Trophoblast cell (in vitro differentiated cells and primary cell): ENCODE data around the gene RGS4.

Experiments used
- DNase-seq, 2 donors: peaks; one replicate each; pipeline ENCODE4 v3.0.0-alpha.2; 2016
- H2AFZ ChIP-seq: 2 replicates; pipeline ENCODE4 v1.6.1; 2013; ENCODE audit warnings: low read length, moderate library complexity, mild to moderate bottlenecking; ENCODE audit not compliant: insufficient read depth, poor library complexity
- H2AK5ac ChIP-seq: 2 replicates; pipeline ENCODE4 v1.6.1; 2013; ENCODE audit warnings: mild to moderate bottlenecking, low read length
- H2BK120ac ChIP-seq: 2 replicates; pipeline ENCODE4 v1.6.1; 2013; ENCODE audit warnings: low read length, mild to moderate bottlenecking, moderate library complexity; ENCODE audit not compliant: insufficient read depth, poor library complexity
- H2BK12ac ChIP-seq: 2 replicates; pipeline ENCODE4 v1.6.1; 2013; ENCODE audit warnings: mild to moderate bottlenecking, low read length, moderate library complexity
- H2BK5ac ChIP-seq: 2 replicates; pipeline ENCODE4 v1.6.1; 2013; ENCODE audit warnings: low read length, low read depth, moderate library complexity, mild to moderate bottlenecking; ENCODE audit not compliant: poor library complexity
- H3K14ac ChIP-seq: 2 replicates; pipeline ENCODE4 v1.6.1; 2013; ENCODE audit warnings: mild to moderate bottlenecking, low read length
- H3K18ac ChIP-seq: 2 replicates; pipeline ENCODE4 v1.6.1; 2013; ENCODE audit warnings: mild to moderate bottlenecking, low read length
- H3K23ac ChIP-seq: 2 replicates; pipeline ENCODE4 v1.6.1; 2013; ENCODE audit warnings: low read length
- H3K27ac ChIP-seq: 2 replicates; pipeline ENCODE4 v1.5.1; 2013; ENCODE audit warnings: low read depth, mild to moderate bottlenecking, inconsistent platforms, low read length, moderate library complexity
- H3K27me3 ChIP-seq: 2 replicates; pipeline ENCODE4 v1.6.1; 2013; ENCODE audit warnings: inconsistent platforms, mild to moderate bottlenecking, low read length, moderate library complexity; ENCODE audit not compliant: insufficient read depth
- H3K36me3 ChIP-seq, 2 experiments: 1 replicate in 1 of 2; 2 replicates in 1 of 2; pipeline ENCODE4 v1.6.1; 2013; ENCODE audit warnings: low read length in 2 of 2, mild to moderate bottlenecking in 2 of 2, moderate library complexity in 1 of 2; ENCODE audit not compliant: insufficient read depth in 2 of 2, control insufficient read depth in 1 of 2
- H3K4ac ChIP-seq: 2 replicates; pipeline ENCODE4 v1.6.1; 2013; ENCODE audit warnings: low read depth, mild to moderate bottlenecking, low read length, moderate library complexity
- H3K4me1 ChIP-seq, 2 experiments: 1 replicate in 1 of 2; 2 replicates in 1 of 2; pipeline ENCODE4 v1.6.1; 2013; ENCODE audit warnings: low read length in 2 of 2, mild to moderate bottlenecking in 2 of 2, moderate library complexity in 1 of 2; ENCODE audit not compliant: insufficient read depth in 2 of 2, control insufficient read depth in 1 of 2
- H3K4me2 ChIP-seq: 2 replicates; pipeline ENCODE4 v1.6.1; 2013; ENCODE audit warnings: inconsistent platforms, mild to moderate bottlenecking, low read length, moderate library complexity
- H3K4me3 ChIP-seq: 2 replicates; pipeline ENCODE4 v1.5.1; 2013; ENCODE audit warnings: mild to moderate bottlenecking, low read depth, low read length, inconsistent platforms
- H3K79me1 ChIP-seq: one replicate; pipeline ENCODE4 v1.6.1; 2013; ENCODE audit warnings: low read length
- H3K79me2 ChIP-seq: 2 replicates; pipeline ENCODE4 v1.6.1; 2013; ENCODE audit warnings: low read length, mild to moderate bottlenecking; ENCODE audit not compliant: control insufficient read depth, insufficient read depth, poor library complexity
- H3K9ac ChIP-seq: 2 replicates; pipeline ENCODE4 v1.6.1; 2013; ENCODE audit warnings: mild to moderate bottlenecking, low read length
- H3K9me3 ChIP-seq: 2 replicates; pipeline ENCODE4 v1.6.1; 2013; ENCODE audit warnings: low read depth, mild to moderate bottlenecking, control low read depth, inconsistent platforms, low read length; ENCODE audit not compliant: insufficient read depth
- H4K12ac ChIP-seq: 2 replicates; pipeline ENCODE4 v1.6.1; 2013; ENCODE audit warnings: low read depth, mild to moderate bottlenecking, low read length, moderate library complexity
- H4K8ac ChIP-seq: 2 replicates; pipeline ENCODE4 v1.6.1; 2013; ENCODE audit warnings: low read depth, mild to moderate bottlenecking, low read length, moderate library complexity
- H4K91ac ChIP-seq: one replicate; pipeline ENCODE4 v1.6.1; 2013; ENCODE audit warnings: low read depth, mild to moderate bottlenecking, low read length, moderate library complexity
- WGBS: extraction: QIAGEN DNeasy Blood & Tissue Kit; methylation state at CpG from one replicate; pipeline ENCODE4 v1.1.7; 2013; ENCODE audit warnings: missing lambda C conversion rate; ENCODE audit not compliant: insufficient read length, insufficient coverage; ENCODE audit errors: extremely low coverage; 5-methylcytosine and 5-hydroxymethylcytosine counted together

Gene RGS4

DNA sequence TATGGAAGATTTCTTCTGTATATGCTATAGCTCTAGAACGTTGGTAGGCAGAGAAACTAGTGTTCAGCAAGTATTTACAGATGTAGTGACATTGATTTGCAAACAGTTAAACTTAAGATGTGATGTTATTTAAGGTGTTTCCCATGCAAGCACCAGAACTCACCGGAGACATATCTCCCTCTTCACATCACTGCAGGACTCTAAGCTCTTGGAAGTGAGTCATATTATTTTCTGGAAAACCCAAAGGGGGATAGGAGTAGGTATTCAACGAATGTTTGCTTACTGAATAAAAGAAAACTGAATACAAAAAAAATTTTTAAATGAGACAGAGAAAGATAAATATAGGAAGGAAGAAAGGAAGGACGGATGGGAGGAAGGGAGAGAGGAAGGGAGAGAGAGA is 25.0 kb downstream of the RGS4 start:
- Histone ChIP-seq H3K4me2 (no peak overlapping the region), H3K4ac (no peak overlapping the region), H3K36me3 (no peaks in the 10 kb centered on the region), H4K91ac (no peak overlapping the region), H2BK12ac (no peak overlapping the region), H3K9me3 (no peaks in the 10 kb centered on the region), H3K4me3 (no peak overlapping the region), H2AFZ (no peak overlapping the region), H2AK5ac (no peak overlapping the region), H2BK5ac (no peak overlapping the region), H3K79me2 (no peaks in the 10 kb centered on the region), H3K14ac (no peak overlapping the region), H3K4me1 (no peaks in the 10 kb centered on the region), H3K27me3 (no peaks in the 10 kb centered on the region), H4K8ac (no peak overlapping the region), H4K12ac (no peak overlapping the region), H3K27ac (no peak overlapping the region), H2BK120ac (no peak overlapping the region), H3K23ac (no peak overlapping the region), H3K79me1 (no peaks in the 10 kb centered on the region), H3K9ac (no peak overlapping the region), H3K18ac (no peak overlapping the region)
- 96% methylated on average over 1 of the region's 4 CpGs for WGBS
- DNase-seq: no peak

DNA sequence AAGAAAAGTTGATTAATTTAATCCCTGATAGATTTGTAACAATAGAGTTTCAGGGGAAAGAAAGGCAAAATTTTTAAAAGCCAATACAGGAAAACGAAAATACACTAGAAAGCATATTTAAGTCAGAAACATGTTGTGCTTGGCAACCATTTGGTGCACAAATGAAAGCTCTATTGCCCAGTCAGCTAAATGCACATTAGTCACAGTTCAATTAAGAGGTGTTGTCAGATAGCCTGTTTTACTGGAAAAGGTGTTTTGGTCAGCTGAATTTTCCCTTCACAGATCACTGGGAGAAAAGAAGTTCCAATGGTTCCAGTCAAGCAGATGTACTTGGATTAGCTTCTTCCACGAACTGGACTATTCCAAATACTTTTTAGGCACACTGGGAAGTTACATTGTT is 25.4 kb downstream of the RGS4 start:
- H3K27ac ChIP-seq: no peak overlapping the region
- H3K9ac ChIP-seq: no peak overlapping the region
- no peaks in the 10 kb centered on the region for H3K9me3 ChIP-seq
- H2BK120ac ChIP-seq: no peak overlapping the region
- DNase-seq: no peak
- no peak overlapping the region for H3K23ac ChIP-seq
- no peaks in the 10 kb centered on the region for H3K27me3 ChIP-seq
- H3K4me3 ChIP-seq: no peak overlapping the region
- no peak overlapping the region for H3K14ac ChIP-seq
- no peak overlapping the region for H2BK5ac ChIP-seq
- no peak overlapping the region for H4K91ac ChIP-seq
- H3K4ac ChIP-seq: no peak overlapping the region
- H3K79me2 ChIP-seq: no peaks in the 10 kb centered on the region
- no peaks in the 10 kb centered on the region for H3K79me1 ChIP-seq
- no peaks in the 10 kb centered on the region for H3K36me3 ChIP-seq
- H2BK12ac ChIP-seq: no peak overlapping the region
- H4K8ac ChIP-seq: no peak overlapping the region
- WGBS: no CpG with 5 or more reads among the region's 2 CpGs
- no peak overlapping the region for H3K4me2 ChIP-seq
- no peak overlapping the region for H3K18ac ChIP-seq
- no peak overlapping the region for H4K12ac ChIP-seq
- H2AK5ac ChIP-seq: no peak overlapping the region
- no peak overlapping the region for H2AFZ ChIP-seq
- H3K4me1 ChIP-seq: no peaks in the 10 kb centered on the region

DNA sequence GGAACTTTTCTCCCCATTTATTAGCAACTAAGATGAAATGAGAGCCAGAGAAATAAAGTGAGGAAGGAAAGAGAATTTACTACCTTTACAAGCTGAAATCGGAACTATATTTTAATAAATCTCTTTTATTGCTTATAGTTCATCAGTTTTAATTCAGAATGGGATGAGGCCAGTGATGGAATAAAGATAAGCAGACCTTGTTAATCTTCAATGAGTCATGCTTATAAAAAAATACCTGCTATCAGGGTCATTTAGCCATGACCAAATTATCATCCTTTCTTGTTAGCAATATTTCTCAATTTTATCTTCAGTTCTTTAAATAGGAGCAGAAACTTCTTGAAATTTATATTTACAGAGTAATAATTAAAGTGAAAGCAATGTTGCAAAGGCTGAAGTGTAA is 26.1 kb downstream of the RGS4 start:
- no peak overlapping the region for H2BK5ac ChIP-seq
- H3K4me3 ChIP-seq: no peak overlapping the region
- H3K14ac ChIP-seq: no peak overlapping the region
- H3K23ac ChIP-seq: no peak overlapping the region
- H3K9ac ChIP-seq: no peak overlapping the region
- H2BK12ac ChIP-seq: no peak overlapping the region
- H4K8ac ChIP-seq: no peak overlapping the region
- no peak overlapping the region for H2AFZ ChIP-seq
- H2BK120ac ChIP-seq: no peak overlapping the region
- H3K27ac ChIP-seq: no peak overlapping the region
- no peak overlapping the region for H3K4ac ChIP-seq
- H2AK5ac ChIP-seq: no peak overlapping the region
- no peaks in the 10 kb centered on the region for H3K36me3 ChIP-seq
- H3K4me1 ChIP-seq: no peaks in the 10 kb centered on the region
- H3K79me1 ChIP-seq: no peaks in the 10 kb centered on the region
- H3K79me2 ChIP-seq: no peaks in the 10 kb centered on the region
- no peak for DNase-seq
- no peaks in the 10 kb centered on the region for H3K9me3 ChIP-seq
- no peak overlapping the region for H3K4me2 ChIP-seq
- H4K91ac ChIP-seq: no peak overlapping the region
- H3K18ac ChIP-seq: no peak overlapping the region
- H4K12ac ChIP-seq: no peak overlapping the region
- H3K27me3 ChIP-seq: no peaks in the 10 kb centered on the region
- WGBS: no CpG with 5 or more reads among the region's 1 CpG

DNA sequence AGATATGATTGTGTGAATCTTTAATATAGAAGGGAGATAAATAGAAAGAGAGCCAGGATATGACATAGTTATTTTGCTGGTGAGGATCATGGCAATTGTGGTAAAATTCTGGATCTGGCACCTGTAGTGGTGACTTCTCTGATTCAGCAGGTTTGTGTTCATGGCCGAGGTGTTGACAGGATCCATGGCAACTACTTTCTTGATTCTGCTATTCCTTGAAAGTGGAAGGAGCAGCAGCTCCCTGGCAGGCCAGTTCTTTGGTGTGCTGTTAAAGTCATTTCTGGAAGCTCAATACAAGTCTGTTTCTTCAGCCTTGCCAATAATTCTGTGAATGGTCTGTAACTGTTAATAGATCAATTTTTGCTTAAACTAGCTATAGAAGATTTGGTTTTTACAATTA is 33.4 kb downstream of the RGS4 start:
- no peak overlapping the region for H4K91ac ChIP-seq
- no peak overlapping the region for H2BK5ac ChIP-seq
- no peaks in the 10 kb centered on the region for H3K79me2 ChIP-seq
- H3K14ac ChIP-seq: no peak overlapping the region
- WGBS: no CpG with 5 or more reads among the region's 1 CpG
- no peaks in the 10 kb centered on the region for H3K4me1 ChIP-seq
- no peak overlapping the region for H3K27ac ChIP-seq
- no peaks in the 10 kb centered on the region for H3K27me3 ChIP-seq
- no peak overlapping the region for H4K12ac ChIP-seq
- no peak overlapping the region for H2BK12ac ChIP-seq
- no peak overlapping the region for H3K18ac ChIP-seq
- no peak overlapping the region for H4K8ac ChIP-seq
- H3K23ac ChIP-seq: no peak overlapping the region
- H2BK120ac ChIP-seq: no peak overlapping the region
- H2AK5ac ChIP-seq: no peak overlapping the region
- H3K4me3 ChIP-seq: no peak overlapping the region
- no peak for DNase-seq
- H3K9me3 ChIP-seq: no peaks in the 10 kb centered on the region
- H3K9ac ChIP-seq: no peak overlapping the region
- no peaks in the 10 kb centered on the region for H3K79me1 ChIP-seq
- no peak overlapping the region for H2AFZ ChIP-seq
- H3K36me3 ChIP-seq: no peaks in the 10 kb centered on the region
- H3K4me2 ChIP-seq: no peak overlapping the region
- no peak overlapping the region for H3K4ac ChIP-seq
